ENCODE results near the gene OR11H7.
"Not testable (repeated sequence)": the region's sequence is repeated elsewhere in the genome, so short reads cannot be mapped to it uniquely, and the experiment has no call there.

OR11H7 gene

GRCh38 chr14:20280265-20280664 is 51.5 kb downstream of the OR11H7 start:
- DNase-seq = not testable (repeated sequence)
